Fibroblast of peridontal ligament (primary cell): ENCODE measurements around the gene DCP1B.
"Not testable (repeated sequence)": the region's sequence is repeated elsewhere in the genome, so short reads cannot be mapped to it uniquely, and the experiment has no call there.

Source experiments
- DNase-seq: peaks from one replicate; pipeline ENCODE4 v3.0.0-alpha.2; 2010; ENCODE audit errors: extremely low read depth

The DCP1B gene

DNA sequence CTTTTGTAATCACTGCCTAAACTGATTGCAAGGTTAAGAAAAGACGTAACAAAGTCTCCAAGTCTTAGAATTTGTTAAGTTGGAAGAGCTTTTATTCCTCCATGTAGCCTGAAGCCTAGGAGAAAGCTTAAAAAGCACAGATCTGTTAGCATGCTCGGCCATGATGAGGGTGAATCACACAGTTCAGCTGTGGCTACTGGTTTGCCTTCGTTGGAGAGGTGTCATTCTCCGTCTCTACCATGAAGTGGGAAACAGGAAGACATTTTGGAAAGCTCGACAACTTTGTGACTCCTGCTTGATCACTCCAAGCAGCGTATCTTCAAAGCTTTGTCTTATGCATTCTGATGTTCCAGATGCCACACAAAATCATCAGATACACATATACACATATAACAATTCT, 27.1 kb downstream of the DCP1B start:
- no peak for DNase-seq

DNA sequence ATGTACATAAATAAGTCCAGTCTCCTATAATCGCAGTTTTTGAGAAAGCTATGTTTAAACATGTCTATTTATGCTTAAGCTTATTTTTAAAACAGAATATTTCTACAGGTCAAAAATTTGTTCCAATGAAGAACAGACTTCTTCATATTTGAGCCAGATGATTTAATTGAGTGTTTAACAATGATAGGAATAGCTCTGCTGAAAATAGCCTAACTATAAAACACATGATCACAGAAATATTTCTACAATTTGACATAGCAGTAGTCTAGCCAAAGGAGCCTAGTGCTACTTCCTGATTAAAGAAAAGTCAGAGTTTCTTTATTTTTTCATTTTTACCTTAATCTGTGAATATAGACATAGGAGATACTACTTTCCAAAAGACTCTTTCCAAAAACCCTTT, 29.4 kb downstream of the DCP1B start:
- DNase-seq: peak; percentile 36

DNA sequence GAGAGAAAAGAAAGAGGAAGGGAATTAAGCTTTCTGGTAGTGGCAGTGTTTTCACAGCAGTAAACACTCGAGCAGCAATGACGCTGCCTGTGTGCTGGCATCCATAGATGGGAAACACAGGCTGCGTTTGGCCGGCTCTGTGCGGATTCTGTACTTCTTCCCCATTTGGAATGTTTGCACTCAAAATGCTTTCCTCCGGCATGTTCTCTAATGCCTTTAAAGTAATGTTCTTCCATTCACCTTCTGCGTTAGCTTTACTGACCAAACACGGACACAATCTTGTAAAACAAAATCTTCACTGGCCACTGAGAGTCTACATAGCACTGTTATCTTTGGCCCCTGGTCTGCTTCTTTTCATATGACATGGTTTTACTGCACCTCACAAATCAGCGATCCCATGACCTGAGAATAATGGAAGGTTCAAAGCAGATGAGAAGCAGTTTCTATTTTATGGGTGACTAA, 31.4 kb downstream of the DCP1B start:
- peak; percentile 68 for DNase-seq

DNA sequence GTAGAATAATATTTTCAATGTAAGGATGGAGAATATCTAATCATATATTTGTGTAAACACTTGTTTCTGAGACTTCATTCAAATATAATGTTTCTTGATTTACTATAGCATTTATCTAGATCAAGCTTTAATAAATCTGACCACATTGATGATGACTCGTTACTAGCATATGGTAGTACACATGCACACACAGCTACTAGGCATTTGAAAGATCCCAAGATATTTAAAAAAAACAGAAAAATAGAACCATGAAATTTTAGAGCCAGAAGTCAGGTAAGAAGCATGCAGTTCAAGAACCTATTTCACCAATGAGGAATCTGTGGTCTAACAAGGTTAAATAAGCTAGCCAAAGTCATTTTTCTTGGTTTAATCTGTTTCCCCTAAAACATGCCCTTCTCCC, 32.0 kb downstream of the DCP1B start:
- DNase-seq: peak; percentile 71

DNA sequence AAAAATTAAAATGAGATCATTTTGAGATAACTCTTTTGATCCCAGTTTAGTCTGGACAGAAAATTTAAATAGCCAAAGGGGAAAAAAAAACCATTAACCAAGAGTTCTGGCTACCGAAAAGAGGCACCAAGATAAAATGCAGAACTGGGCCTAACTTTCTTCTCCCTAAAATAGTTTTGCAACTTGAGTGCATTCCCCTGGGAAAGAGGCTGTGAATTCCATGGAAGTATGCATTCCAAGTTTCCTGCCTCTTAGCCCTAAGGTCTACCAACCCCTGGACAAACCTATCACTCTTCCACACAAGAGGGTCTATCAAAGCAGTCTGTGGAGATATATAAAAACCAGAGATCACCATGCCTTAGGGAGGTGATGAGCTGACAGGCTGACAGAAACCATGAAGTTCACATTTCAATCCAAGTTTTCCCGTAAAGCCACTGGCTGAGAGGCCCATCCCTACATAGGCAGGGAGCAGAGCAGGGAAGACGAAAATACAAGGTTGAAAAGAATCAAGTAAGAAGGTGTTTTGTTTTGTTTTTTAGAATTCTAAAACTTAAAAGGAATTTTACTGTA, 33.8 kb downstream of the DCP1B start:
- DNase-seq: peak; percentile 50

DNA sequence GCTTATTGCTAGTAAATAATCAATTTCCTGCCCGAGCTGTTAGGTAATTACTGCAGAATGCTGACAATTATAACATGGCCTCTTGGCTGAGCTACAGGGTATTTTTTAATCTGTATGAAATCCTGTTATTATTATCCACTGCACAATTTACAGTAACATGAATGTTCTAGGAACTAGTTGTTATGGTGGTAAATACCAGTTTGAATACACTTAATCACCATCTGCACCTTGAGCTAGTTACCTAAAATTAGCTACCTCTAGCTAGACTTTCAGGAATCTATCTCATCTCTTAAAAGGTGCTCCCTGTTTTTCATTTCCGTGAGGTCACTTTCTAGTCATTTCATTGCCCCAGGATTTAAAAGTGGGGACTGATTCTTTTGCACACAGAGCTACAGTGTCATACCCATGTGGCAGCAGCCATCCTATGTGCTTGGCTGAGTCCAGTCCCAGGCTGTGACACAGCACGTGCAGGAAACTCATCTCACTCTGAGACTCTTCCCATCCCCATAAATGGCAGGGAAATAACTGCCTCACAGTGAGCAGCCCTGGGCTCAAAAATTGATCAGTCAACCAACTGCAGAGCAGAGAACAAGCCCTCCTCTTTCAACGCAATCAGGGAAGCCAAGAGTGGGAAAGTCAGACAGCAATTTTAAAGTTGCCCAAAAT, 37.6 kb downstream of the DCP1B start:
- no peak for DNase-seq

DNA sequence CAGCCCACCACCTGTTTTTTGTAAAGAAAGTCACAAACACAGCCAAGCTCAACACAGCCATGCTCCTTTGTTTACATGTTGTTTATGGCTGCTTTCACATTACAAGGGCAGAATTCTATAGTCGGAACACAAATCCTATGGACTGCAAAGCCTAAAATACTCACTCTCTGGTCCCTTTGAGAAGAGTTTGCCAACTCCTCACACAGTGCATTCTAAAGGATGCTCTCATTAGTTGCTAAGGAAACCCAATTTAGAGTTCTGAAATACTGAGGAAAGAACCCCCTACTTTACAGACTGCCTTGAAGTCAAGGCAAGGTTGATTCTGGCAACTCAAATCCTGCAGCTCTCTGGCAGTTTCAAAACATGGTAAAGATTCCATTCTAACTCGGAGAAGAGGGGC, 38.3 kb downstream of the DCP1B start:
- no peak for DNase-seq

DNA sequence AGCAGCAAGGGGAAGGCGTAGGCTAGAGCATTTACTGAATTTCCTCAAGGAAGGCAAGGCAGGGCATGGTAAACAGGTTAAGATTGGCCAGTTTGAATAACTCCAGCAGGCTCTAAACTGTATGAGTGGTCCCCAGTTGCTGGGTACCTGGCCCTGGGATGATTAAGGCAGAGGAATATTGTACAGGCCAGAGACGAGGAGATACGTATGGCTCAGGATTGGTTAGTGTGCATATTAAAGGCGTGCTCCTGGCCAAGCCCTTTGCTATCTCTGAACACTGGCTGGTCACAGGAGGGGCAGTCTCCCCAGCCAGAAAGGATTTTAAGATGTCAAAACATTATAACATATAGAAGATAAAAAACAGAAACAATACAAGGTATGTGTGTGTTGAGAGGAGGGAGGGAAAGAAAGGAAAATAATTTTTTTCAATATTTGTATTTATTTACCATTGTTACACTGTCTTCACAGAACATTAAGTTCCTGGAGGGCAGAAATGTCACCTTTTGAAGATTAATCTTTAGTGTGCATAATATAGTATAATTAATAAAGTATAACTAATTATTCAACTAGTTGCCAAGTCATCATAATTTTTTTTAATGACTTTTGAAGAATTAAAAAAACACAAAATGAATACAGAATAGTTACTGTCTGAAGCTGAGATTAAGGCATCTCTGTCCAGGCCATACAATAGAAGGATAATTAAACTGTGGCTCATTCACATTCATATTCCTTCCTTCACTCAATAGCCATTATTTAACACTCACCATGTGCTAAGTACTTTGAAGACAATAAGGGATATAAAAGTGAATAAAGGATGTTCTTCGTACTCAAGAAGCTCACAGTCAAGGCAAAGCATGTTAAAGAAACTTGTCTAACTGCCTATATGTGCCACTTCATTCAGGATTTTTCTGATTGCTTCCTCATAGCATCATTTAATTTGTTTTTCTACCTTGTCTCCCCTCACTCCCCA, 41.9 kb downstream of the DCP1B start:
- no peak for DNase-seq

DNA sequence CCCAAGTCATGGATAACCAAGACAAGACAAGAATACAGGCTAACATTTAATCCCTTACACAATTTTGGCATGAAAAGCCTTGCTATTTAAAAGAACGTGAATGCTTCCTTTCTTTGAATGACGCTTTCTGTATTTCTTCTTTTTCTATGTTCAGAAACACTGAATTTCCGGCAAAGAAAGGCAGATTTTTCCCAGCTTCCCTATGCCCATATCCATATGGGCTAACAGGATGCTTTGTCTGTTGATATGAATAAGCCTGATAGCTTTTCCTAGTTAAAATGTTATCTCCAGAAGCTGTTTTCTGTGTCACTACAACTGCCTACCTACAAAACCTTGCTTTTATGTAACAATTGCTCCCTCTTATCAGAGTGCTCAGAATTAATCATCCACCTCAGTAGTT, 47.5 kb downstream of the DCP1B start:
- DNase-seq: no peak

DNA sequence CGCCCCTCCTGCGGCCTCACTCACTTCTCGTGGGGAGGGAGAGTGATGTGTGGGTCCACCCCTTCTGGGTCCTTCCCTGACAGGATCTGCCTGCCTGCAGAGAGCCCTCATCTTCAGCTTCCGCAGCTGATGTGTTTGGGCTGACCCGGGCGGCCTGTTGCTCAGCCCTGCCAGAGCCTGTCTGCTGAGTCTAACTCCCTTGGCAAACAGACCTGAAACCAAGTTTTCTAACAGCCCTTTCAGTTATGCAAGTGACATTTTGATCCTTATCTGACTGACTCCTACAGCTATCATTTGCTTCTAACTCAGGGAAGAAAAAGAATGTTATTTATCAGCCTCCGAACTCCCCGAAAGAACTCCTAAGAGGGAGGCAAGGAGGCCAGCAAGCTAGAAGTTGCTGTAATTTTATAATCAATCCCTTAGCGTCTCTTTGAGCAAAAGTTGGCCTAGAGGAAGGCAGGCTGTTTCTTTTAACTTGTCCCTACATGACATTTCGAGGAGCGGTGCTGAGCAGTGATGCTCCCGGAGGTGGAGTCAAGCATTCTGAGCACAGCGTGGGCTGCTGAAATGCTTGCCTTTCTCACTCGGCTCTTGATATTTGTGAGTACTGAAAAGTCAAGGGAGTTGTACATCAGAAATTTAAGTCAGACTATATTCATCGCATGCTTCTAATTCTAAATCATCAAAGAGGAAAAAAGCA, 54.3 kb downstream of the DCP1B start:
- no peak for DNase-seq

DNA sequence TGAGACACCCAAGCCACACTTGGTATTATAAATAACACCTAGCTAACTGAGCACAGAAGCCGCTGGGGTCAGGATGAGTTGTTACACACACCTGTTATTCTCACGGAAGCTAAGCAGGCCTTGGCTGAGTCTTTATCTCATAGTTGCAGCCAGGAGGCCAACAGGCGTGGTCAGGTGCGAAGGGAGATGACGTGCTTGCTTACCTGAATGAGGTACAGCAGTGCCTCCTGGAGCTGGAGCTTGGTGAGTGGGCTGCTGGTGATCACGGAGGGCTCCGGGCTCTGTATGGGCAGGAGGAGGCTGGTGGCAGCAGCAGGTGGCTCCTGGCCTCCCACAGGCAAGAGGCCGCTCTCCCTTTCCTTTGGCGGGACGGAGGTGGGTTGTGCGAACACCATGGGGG, 55.4 kb downstream of the DCP1B start:
- DNase-seq: no peak

DNA sequence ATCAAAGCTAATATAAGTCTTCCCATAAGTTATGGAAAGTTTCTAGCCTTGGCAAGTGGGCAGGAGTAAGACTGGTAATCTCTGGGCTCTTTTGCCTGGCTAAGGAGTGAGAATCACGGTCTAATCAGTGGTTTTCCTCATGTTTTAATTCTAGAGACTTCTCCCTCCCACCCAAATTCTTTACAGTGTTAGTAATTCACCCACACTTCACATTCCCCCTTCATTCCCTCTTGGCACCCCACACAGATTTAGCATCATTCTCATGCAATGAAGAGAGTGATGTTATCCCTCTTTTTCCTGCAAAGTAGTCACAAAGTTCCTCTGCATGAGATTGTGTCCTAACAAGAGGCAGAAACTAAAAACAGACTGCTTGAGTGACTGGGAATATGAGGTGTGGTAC, 57.2 kb downstream of the DCP1B start:
- DNase-seq: peak; percentile 79

DNA sequence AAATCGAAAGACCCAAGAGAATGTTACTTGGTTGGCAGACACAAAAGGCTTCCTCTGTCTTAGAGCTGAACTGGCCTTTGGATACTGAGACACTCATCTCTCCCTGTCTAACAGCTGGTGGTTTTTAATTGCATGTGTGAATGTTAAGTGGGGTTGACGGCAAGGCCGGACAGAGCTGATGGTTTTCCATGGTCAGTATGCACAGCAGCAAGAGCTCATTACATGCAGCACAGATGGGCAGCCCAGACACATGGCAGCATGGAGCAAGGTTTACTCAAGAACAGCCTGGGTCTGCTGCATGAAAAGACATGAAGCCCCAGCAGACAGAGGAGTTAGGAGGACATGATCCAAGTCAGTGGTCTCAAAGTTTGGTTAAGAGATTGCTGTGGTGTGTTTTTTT, 58.0 kb downstream of the DCP1B start:
- no peak for DNase-seq

DNA sequence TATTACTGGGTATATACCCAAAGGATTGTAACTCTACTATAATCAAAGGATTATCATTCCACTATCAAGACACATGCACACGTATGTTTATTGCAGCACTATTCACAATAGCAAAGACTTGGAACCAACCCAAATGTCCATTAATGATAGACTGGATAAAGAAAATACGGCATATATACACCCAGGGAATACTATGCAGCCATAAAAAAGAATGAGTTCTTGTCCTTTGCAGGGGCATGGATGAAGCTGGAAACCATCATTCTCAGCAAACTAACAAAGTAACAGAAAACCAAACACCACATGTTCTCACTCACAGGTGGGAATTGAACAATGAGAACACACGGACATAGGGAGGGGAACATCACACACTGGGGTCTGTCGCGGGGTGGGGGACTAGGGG, 58.8 kb downstream of the DCP1B start:
- DNase-seq: not testable (repeated sequence)

DNA sequence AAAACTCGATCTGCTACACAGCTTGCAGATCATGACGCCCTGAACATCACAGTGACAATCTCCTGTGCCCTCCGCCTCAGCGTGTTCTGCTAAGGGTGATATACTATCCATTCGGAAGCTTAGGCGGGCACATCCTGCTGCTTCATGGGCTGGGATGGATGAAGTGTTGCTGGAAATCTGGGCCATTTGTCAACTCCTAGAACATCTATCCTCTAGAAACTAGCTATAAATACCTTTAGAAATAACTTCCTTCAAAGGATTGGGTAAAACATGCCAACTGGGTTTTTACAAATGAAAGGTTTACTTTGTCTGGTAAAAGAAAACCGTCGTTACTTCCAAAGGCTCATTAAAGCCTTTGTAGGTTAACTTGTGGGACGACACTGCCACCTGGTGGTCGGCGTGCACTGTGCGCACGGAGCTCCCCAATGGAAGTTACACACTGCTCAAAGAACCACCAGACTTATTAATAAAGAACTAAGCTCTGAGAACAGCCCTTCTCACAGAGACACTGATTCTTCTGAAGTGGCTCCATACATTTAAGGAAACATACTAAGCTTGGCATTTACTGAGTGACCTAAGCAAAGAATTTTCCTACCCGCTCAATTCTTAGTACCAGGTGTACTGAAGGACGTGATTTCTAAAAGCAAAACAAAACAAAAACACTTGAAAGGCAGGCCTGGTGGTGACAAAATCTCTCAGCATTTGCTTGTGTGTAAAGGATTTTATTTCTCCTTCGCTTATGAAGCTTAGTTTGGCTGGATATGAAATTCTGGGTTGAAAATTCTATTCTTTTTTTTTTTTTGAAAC, 64.3 kb downstream of the DCP1B start:
- peak; percentile 86 for DNase-seq

DNA sequence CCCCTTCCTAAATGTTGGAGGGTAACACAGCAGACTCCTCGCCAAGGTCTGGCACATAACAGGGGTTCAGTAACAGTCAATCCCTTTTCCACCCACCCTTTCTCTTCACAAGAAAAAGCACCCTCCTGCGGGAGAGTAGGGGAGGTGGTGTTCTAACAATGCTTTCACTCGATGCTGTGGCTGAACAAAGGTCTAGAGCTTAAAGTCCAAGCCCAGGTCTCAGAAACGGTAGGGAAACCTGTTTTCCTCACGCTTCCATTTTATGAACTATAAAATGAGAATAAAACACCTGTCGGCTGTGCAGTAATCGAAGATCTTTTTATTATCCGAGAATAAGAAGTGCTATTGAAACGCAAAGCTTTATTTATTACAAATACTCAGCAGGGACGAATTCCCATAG, 64.9 kb downstream of the DCP1B start:
- no peak for DNase-seq

DNA sequence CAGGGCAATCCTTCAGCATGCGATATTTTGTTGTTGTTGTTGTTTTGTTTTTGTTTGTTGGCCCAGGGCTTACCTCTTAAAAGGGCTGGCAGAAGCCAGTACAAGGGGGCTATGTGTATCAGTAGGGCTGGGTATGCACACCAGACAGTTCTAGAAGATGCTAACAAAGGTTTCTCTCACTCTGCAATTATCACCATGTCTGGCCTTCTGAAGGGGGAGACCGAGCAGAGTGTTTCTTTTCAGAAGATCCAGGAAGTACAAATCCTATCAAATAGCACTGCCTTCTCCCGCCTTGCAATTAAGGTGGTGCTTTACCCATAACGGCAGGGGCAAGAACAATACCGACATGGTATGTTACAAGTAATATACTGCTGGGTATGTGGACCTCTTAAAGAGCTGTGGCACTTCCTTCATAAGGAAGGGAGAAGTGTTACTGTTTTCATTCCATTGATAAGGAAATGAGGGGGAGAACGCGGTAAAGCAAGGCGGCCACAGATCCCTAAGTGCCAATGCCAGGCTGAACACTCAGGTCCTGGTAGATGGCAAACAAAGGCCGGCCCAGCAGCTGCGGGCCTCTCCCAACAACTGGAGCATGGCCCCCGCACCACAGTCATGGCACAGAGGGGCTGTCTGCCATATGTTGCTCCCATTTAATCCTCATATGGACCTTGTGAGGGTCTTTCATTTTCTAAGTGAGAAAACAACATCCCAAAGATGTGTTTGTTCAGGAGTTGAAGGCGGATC, 66.6 kb downstream of the DCP1B start:
- no peak for DNase-seq

DNA sequence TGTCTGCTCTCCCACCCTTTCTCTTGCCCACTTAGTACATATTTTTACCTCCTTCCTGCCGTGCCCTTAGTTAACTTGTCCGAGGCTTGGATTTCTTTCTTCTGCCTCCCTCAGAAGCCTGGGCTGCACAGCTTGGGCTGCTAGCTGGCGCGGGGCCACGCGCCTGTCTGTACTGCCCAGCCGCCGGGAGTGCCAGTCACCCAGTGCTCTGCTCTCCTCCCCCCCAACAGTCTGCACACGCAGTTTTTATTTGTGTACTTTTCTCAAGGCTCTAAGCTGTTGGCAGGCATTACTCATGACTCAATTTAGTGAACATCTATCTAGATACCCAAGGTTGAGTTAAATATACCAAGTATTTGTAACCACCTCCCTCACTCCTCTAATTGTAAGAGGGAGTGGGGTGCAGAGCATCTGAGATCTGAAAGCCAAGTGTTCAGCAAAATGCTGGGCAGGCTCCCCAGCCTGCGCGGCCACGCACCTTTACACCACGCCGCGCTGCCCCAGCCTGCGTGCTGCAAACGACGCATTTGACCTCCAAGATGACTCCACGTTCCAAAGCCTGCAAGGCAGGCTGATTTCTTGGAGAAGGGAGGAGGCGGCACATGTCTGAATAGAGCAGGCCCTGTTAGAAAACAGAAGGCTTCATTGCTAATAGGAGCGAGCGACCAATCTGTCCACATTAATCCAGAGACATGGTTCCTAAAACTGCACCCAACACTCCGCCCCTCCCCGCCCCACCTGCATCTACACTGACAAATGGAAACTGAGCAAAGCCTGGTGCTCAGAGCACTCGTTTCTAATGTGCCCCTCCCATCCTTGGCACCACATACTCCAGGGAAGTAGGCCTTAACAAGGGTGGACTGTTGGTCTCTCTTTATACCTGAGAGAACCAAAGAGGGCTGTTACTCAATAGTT, 67.6 kb downstream of the DCP1B start:
- peak; percentile 74 for DNase-seq

DNA sequence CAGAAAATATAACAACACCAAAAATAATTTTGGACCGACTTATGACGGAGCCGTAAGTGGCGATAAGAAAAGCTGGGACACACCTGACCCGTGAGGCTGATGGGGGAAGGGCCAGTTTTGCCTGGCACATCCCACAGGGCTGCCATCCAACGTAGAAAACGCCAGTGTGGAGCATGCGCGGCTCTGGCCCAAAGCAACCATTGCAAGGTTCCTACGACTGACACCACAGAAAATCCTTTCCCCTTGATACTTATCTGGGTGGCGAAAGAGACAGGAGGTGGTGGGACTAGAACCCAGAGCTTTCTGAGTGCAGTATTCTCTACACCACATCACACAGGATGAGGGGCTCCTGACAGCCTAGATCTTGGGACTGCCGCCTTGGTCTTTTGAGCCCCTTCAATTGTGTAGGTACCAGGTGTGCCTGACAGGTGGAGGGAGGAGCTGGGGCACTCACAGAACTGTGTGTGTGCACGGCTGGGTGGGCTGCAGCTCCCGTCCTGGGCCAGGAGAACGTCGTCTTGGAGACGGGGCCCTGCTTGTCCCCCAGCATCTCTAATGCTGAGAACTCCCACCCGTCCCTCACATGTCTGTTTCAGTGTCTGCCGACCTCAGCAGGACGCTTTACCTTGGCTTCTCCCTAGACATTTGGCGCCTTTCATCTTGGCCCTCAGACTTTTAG, 68.4 kb downstream of the DCP1B start:
- no peak for DNase-seq
